Ovary (tissue), 3 donors: ENCODE measurements around the gene GRK3.

Experiments used
- EP300 ChIP-seq: sonication (generic); formaldehyde crosslinking; IDR thresholded peaks from one replicate; pipeline ENCODE4 v1.6.1; 2017; ENCODE audit warnings: antibody characterized with exemption
- POLR2A ChIP-seq: fragments of 450-650 bp; IDR thresholded peaks from one replicate; pipeline ENCODE4 v1.6.1; 2017; ENCODE audit warnings: antibody characterized with exemption, mild to moderate bottlenecking, moderate library complexity
- TF ChIP-seq, protein P1 (sequence below), 3 donors: fragments of 450-650 bp in 2 of 3; fragments of 200-600 bp in 1 of 3; IDR thresholded peaks; one replicate each; pipeline versions ENCODE4 v1.5.1 to v1.8.0; 2016 to 2022; ENCODE audit warnings: antibody characterized with exemption in 3 of 3, mild to moderate bottlenecking in 1 of 3
- donor health status: DM: no; HTN: no; CAD: no.

DNA sequence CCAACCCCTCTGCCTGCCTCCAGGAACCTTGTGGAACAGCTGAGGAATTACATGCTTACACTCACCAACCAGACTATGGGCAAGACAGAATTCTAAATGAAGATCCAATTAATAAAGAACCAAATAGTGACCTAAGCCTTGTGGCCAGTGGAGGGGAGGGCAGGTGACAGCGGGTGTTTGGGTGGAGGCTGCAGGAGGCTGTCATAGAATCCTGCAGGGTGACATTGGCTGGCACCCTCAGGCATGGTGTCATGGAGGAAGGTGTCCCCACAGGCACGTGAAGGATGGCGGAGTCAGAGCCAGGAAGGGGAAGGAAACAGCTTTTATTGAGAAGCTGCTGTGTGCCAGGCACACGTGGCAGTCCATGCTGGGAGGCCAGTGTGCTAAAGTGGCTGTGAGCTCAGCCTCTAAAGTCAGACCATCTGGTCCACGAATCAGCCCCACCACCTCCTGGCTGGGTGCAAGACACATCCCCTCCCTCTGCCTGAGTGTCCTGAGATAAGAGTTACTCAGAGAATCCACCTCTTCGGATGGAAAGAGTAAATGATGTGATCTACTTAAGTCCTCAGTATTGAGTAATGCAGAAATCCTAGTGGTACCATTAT, 186.2 kb downstream of the GRK3 start:
- TF ChIP-seq, protein P1, sequence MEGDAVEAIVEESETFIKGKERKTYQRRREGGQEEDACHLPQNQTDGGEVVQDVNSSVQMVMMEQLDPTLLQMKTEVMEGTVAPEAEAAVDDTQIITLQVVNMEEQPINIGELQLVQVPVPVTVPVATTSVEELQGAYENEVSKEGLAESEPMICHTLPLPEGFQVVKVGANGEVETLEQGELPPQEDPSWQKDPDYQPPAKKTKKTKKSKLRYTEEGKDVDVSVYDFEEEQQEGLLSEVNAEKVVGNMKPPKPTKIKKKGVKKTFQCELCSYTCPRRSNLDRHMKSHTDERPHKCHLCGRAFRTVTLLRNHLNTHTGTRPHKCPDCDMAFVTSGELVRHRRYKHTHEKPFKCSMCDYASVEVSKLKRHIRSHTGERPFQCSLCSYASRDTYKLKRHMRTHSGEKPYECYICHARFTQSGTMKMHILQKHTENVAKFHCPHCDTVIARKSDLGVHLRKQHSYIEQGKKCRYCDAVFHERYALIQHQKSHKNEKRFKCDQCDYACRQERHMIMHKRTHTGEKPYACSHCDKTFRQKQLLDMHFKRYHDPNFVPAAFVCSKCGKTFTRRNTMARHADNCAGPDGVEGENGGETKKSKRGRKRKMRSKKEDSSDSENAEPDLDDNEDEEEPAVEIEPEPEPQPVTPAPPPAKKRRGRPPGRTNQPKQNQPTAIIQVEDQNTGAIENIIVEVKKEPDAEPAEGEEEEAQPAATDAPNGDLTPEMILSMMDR (IDR thresholded peaks at IDR 0.05) = no peak
- no peak for TF ChIP-seq POLR2A
- TF ChIP-seq EP300 = no peak
